Stimulated activated CD8-positive, alpha-beta memory T cell treated with anti-CD3 and anti-CD28 coated beads, Interleukin-12 subunit alpha, Interleukin-12 subunit beta, amount 100 ng/mL, for 24 hours (primary cell): ENCODE data around the gene CDC25B.

Source experiments
- DNase-seq: peaks from one replicate; pipeline ENCODE4 v3.0.0-alpha.2; 2020; ENCODE audit errors: extremely low read depth

The CDC25B gene

GRCh38 chr20:3803289-3803688 lies 7.2 kb downstream of the CDC25B start:
- no peak for DNase-seq

GRCh38 chr20:3803854-3804253 lies 7.7 kb downstream of the CDC25B start:
- no peak for DNase-seq

GRCh38 chr20:3804254-3804751 lies 8.2 kb downstream of the CDC25B start:
- no peak for DNase-seq

GRCh38 chr20:3804781-3805180 lies 8.7 kb downstream of the CDC25B start:
- no peak for DNase-seq

- no peak for DNase-seq
Measured at GRCh38 chr20:3808544-3808943, 12.4 kb downstream of the CDC25B start.

- peak; percentile 82 for DNase-seq
Measured at GRCh38 chr20:3811467-3812258, 15.6 kb downstream of the CDC25B start.

GRCh38 chr20:3812259-3812681 lies 16.2 kb downstream of the CDC25B start:
- no peak for DNase-seq

- no peak for DNase-seq
Measured at GRCh38 chr20:3812975-3813847, 17.1 kb downstream of the CDC25B start.

- DNase-seq: no peak
Measured at GRCh38 chr20:3813848-3814581, 17.9 kb downstream of the CDC25B start.

- DNase-seq: no peak
Measured at GRCh38 chr20:3814928-3815495, 18.9 kb downstream of the CDC25B start.

- no peak for DNase-seq
Measured at GRCh38 chr20:3815703-3816315, 19.7 kb downstream of the CDC25B start.

- no peak for DNase-seq
Measured at GRCh38 chr20:3818155-3819151, 22.3 kb downstream of the CDC25B start.

- no peak for DNase-seq
Measured at GRCh38 chr20:3819411-3820047, 23.4 kb downstream of the CDC25B start.

- peak; percentile 81 for DNase-seq
Measured at GRCh38 chr20:3820048-3820900, 24.2 kb downstream of the CDC25B start, which contains the start of gene AP5S1. Gene AP5S1, plus strand, starts transcription at chr20:3820547. Its CDS starts 1,571 bp downstream, at chr20:3822118.

GRCh38 chr20:3820901-3821727 lies 25.0 kb downstream of the CDC25B start:
- DNase-seq: no peak

- no peak for DNase-seq
Measured at GRCh38 chr20:3821996-3822395, 25.9 kb downstream of the CDC25B start.

GRCh38 chr20:3823881-3824280 lies 27.8 kb downstream of the CDC25B start:
- no peak for DNase-seq
